Subcutaneous adipose tissue (tissue), 4 donors: Measurements from ENCODE around the gene GPR39. TPM values are rescaled to one million over a fixed set of nuclear protein-coding genes. Genes with fewer than 3 reads are reported as not detected.

Experiments used
- total RNA-seq, 4 donors: library from RNA; depleted of rRNA; stranded (reverse); fragments of >200 nt; gene quantifications; one replicate each; pipeline ENCODE4 v1.1.0, GENCODE V29; 2016
- TF ChIP-seq, protein P1 (sequence below): fragments of 450-650 bp; IDR thresholded peaks from one replicate; pipeline ENCODE4 v1.5.1; 2016; ENCODE audit warnings: low read depth, mild to moderate bottlenecking, control low read depth, antibody characterized with exemption, moderate library complexity

Gene GPR39
- total RNA-seq, 4 donors from 2014 or later: 0.34 to 1.5 (median 0.66) TPM; not detected in 1

DNA sequence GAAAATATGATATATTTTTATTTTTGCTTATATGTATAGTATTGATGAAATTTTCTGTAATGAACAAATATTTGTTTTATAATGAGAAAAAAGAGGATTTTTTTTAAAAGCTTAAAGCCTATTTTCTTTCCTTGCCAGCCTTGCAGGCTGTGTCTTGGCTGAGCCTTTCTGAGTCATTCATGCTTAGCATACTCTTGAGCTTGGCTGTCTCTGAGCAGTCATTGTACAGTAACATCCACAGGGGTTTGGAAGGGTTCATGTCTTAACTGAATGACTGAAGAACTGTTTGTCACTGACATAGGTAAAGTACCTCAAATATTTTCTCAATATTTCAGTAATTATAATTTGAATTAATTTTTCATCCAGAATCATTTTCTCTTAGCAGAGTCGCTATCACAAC lies 49.3 kb downstream of the GPR39 start:
- TF ChIP-seq, protein P1, sequence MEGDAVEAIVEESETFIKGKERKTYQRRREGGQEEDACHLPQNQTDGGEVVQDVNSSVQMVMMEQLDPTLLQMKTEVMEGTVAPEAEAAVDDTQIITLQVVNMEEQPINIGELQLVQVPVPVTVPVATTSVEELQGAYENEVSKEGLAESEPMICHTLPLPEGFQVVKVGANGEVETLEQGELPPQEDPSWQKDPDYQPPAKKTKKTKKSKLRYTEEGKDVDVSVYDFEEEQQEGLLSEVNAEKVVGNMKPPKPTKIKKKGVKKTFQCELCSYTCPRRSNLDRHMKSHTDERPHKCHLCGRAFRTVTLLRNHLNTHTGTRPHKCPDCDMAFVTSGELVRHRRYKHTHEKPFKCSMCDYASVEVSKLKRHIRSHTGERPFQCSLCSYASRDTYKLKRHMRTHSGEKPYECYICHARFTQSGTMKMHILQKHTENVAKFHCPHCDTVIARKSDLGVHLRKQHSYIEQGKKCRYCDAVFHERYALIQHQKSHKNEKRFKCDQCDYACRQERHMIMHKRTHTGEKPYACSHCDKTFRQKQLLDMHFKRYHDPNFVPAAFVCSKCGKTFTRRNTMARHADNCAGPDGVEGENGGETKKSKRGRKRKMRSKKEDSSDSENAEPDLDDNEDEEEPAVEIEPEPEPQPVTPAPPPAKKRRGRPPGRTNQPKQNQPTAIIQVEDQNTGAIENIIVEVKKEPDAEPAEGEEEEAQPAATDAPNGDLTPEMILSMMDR: no peak

DNA sequence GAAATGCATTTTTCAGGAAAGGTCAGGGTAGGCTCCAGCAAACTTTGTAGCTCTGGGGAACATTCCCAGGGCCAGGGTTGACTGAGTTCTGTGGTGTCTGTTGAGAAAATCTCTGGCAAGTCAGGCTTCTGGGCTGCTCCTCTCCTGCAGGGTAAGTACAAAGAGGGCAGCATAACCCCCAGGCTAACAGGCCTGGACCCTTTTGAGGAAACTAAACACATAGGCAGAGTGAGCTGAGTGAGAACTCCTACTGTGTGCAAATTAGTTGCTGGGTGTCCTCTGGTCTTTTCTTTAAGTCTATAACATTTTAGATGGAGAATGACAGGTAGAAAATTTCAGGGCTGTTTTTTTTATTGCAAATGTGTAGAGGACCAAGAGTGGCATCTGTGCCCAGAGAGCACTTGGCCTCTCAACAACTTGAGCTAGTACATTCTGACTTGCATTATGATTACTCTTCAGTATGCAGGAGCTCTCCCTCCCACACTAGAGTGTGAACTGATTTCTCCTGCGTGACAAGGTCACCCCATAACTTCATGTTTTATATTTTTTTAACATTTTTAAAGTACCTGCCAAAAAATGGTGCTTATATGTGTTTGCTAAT lies 49.9 kb downstream of the GPR39 start:
- TF ChIP-seq, protein P1: no peak

DNA sequence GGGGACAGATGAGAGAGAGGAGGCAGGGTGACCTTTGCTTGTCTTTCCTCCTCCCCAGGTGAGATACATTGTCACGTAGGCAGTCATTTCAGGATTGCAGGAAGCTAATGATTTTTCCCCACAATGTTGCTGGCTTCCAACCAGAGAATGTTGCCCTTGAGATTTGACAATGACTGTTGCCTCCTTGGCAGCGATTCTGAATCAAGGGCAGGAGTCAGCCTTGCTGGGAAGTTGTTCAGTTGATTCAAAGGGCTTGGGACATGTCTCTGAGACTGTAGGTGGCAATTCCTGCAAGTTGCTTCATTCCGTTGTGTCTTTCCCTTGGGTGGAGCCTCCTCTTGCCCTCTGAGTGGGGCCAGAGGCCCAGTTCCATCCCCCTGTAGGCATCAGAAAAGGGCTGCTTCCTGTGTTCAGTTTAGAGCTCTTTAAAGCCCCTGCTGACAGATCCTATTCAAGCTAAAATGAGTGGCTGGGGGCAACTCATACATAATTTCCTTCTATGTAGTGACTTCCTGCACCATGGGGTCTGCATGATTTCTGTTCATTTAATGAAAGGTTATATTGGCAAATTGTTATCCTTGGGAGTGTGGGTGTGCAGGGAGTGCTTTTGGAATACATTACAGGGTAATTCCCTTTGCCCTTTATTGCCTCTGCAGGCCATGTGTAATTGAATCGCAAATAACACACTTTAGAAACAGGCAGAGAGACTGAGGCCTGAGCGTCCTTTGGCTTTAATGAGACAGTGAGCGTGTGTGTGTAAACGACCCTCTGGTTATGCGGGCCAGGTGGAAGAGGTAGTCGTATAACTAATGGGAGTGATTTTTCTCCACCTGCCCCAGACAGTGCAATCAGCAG lies 52.4 kb downstream of the GPR39 start:
- TF ChIP-seq, protein P1: no peak

DNA sequence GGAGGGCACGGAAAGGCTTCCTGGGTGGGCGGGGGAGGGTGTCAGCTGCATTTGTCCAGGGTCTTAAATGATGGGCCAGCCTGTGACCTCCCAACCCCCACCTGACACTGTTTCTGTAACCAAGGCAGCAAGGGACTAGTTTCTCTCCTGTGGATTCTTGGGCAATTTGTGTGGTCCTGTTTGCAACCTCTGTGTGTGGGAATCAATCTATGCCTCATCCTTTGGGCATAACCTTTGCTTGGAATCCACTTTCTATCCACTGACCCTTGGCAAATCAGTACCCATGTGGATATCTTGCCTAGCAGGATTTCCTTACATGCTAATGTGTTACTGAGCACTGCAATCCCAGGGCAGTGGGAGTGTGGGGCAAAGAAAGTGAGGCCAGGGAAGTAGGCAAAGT lies 54.1 kb downstream of the GPR39 start:
- TF ChIP-seq, protein P1: no peak

DNA sequence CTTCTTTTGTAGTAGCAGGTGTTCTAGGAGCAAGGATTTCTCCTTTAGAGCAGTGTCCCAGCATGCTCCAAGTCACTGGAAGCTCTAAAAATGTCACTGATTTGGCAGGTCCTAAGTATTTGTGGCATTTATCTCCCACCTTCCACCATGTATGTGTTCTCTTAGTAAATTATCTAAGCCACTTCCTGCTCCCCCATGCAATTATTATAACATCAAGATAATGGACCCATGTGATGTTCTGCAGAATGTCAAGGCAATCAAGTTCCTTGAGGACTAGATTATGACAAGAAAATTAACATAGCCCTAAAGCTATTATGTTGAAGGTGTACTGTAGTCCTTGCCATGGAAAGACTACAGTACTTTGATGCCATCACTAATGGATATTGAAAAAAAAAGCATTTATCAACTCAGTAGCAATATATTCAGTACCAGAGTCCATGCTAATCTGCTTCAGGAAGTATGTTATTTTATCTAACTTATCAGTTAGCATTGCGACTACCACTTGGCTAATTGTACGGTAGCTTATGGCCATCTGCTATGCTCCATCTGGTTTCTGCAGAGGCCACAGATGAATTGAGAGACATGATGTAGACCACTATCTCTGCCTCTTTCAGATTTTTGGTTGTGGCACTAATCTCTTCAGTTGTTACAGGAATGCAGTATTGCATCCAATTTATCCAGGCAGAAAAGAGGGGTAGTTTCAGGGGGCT lies 56.7 kb downstream of the GPR39 start:
- TF ChIP-seq, protein P1: no peak

DNA sequence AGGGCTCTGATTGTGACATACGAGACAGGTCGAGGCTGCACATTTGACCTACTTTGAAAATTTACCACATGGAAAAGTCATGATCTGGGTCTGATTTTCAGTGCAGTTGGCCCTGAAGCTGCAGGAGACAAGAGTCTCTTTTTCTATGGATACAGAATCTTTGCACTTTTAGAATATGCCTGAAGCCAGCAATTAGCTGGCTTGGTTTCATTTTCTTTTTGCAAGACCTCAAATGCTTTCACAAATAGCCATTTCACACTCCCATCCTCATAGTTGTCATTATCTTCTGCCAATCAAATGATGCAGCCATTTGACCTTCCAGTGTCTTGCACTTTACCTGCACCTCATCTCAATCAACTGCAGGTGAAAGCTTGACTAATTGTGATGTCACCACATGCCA lies 59.0 kb downstream of the GPR39 start:
- TF ChIP-seq, protein P1: no peak

DNA sequence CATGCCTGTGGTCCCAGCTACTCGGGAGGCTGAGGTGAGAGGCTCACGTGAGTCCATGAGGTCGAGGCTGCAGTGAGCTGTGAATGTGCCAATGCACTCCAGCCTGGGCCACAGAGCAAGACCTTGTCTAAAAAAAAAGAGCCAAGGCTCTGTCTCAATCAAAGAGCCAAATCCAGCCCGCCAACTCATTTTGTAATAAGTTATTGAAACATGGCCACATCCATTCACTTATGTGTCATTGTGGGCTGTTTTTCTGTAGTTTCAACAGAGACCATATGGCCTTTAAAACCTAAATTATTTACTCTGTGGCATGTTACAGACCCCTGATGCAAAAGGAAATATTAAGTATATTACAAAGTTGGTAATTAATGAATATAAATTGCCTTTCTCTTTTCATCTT lies 60.8 kb downstream of the GPR39 start:
- TF ChIP-seq, protein P1: no peak
